C4-2B (cell line): Measurements from ENCODE around the gene VPS54.
A peak's percentile ranks its signal among the peaks of the same experiment; 100 is the strongest.

ENCODE experiments used
- H3K27ac ChIP-seq: fragments of 450-650 bp; 2 replicates; pipeline ENCODE4 v1.5.1; 2017
- ZFX ChIP-seq: fragments of 450-650 bp; IDR thresholded peaks from 2 replicates; pipeline ENCODE4 v1.6.1; 2017
- TF ChIP-seq, protein P1 (sequence below): fragments of 450-650 bp; conservative IDR thresholded peaks from 2 replicates; pipeline ENCODE4 v1.5.1; 2017; ENCODE audit warnings: mild to moderate bottlenecking

VPS54 gene

DNA sequence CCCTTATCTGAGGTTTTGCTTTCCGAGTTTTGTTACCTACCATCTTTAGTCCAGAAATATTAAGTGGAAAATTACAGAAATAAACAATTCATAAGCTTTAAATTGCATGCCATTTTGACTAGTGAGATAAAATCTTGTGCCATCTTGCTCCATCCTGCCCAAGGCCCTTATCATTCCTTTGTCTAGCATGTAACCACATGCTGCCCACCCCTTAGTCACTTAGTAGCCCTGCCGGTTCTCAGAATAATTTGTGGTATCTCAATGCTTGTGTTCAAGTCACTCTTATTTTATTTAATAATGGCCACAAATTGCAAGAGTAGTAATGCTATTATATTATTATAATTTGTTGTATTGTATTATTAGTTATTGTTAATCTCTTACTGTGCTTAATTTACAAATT is 36.8 kb upstream of the VPS54 start:
- TF ChIP-seq ZFX: no peak
- TF ChIP-seq, protein P1, sequence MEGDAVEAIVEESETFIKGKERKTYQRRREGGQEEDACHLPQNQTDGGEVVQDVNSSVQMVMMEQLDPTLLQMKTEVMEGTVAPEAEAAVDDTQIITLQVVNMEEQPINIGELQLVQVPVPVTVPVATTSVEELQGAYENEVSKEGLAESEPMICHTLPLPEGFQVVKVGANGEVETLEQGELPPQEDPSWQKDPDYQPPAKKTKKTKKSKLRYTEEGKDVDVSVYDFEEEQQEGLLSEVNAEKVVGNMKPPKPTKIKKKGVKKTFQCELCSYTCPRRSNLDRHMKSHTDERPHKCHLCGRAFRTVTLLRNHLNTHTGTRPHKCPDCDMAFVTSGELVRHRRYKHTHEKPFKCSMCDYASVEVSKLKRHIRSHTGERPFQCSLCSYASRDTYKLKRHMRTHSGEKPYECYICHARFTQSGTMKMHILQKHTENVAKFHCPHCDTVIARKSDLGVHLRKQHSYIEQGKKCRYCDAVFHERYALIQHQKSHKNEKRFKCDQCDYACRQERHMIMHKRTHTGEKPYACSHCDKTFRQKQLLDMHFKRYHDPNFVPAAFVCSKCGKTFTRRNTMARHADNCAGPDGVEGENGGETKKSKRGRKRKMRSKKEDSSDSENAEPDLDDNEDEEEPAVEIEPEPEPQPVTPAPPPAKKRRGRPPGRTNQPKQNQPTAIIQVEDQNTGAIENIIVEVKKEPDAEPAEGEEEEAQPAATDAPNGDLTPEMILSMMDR: no peak
- no peak overlapping the region for H3K27ac ChIP-seq

DNA sequence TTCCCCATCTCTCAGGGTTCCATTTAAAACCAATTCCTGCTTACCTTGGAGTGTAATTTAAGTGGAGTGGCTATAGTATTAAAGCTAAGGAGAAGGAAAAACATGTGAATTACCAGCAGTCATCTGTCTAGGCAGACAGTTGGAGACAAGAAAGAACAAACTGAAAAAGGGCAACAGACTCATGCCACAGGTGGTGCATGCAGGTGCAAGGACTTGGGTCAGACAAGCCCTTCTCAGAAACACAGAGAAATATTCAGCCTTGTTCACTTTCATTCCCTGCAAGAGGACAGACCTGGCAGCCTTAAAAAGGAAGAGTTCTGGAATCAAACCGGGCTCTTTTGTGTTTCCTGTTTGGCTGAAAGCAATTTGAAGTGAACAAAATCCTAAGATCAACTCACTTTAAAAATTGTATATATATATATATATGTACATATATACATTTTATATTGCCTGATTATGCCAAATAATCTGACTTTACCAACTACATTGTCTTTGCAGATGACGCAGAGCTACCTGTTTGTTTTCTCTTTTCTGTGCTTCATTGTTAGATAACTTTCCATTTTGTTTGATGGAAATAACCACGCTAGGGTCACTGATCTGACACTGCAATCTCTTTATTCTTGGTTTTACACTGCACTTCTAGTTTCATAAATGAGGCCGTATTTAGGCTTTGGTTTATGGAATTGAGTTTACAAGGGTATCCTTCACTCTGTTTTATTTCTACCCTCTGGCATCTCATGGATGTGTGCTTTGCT is 35.1 kb upstream of the VPS54 start:
- TF ChIP-seq, protein P1: no peak
- no peak for TF ChIP-seq ZFX
- no peak overlapping the region for H3K27ac ChIP-seq

DNA sequence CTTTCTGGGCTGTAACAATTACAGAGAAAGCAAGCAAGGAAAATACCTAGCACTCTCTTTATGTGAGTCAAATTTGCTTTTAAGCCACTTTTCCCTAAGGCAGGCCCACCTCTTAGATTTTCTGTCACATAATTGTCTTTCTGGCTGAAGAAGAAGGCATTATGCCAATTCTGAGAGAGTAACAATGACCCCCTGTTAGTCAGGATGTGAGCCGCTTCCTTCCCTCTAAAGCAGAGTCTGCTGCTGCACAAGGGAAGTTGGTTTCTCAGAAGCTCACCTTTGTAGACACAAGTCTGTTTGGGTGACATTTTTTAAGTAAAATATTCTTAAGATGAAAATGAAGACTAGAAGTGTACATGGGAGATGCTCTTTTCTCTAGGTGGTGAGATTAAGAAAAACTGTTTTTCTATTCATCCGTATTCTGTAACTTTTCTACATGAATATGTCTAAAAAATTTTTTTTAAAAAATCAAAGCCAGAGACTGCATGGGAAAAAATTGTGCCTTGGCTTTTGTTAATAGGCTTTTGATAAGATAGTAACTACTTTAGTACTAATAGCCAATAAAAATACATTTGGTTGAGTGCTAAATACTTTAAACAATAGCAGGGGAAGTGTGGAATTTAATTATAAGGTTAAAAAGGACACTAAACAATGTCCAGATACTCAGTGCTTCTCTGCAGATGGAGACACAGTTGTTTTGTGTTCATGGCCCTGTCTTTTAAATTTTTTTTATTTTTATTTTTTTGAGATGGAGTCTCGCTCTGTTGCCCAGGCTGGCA is 33.4 kb upstream of the VPS54 start:
- no peak overlapping the region for H3K27ac ChIP-seq
- TF ChIP-seq, protein P1: no peak
- no peak for TF ChIP-seq ZFX

DNA sequence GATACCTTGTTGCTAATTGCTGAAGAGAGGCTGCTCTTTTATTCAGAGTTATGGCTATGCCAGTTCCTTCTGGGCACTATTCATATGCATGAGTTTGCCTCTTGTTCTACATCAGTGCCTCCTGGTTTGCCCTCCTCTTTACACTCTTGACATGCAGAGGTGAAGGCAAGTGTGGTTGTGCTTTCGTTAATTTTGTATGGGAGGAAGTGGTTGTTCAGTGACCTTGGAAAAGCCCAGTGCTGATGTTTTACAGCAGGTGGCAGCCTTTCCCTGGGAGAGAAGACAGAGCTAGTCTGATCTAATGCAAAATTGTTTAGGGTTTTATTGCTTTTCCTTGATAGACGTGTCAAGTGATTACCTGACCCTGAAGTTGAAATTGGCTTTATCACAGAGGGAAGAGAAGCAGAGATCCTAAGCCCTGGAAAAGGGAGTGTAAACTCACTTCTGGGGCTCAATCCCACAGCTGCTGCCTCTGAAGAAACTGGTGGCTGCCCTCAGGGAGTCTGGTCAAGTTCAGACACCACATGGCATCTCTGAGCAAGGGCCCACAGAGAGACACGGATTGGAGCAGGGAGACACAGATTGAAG is 30.5 kb upstream of the VPS54 start:
- TF ChIP-seq ZFX: no peak
- TF ChIP-seq, protein P1: peak; percentile 74
- H3K27ac ChIP-seq: no peak overlapping the region

DNA sequence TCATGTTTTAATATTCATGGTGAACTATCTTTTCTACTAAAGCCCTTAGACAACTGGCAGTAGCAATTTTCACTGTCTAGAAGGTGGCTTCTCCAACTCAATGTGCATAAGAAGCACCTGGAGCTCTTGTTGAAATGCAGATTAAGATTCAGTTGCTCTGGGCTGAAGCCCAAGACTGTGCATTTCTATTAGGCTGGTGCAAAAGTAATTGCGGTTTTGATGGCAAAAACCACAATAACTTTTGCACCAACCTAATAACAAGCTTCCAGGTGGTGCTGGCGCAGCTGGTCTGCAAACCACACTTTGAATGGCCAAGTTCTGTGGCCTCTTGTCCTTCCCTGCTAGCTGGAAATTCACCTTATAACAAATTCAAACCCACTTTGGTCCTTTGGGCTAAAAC is 26.7 kb upstream of the VPS54 start:
- no peak for TF ChIP-seq ZFX
- TF ChIP-seq, protein P1: no peak
- no peak overlapping the region for H3K27ac ChIP-seq

DNA sequence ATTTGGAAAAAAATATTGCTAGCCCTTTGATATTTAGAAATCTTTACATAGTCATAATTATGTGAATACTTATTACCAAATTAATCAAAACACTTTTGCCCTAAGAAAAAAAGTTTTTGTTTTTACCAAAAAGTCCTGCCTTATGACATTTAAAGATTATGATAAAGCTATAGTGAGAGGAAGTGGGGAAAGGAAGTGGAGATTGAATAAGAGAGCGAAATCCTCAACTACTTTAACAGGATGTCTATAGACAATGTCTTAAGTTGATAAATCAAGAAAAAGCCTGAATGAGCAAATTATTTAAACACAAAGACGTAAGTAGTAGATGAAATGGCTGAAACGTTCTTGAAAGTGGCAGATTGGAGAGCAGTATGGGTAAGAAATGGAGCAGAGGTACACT is 20.9 kb upstream of the VPS54 start:
- H3K27ac ChIP-seq: no peak overlapping the region
- no peak for TF ChIP-seq ZFX
- TF ChIP-seq, protein P1: no peak
